Liver (tissue), 9 donors: ENCODE measurements around the gene SERINC3. TPM values are rescaled to one million over a fixed set of nuclear protein-coding genes. Genes with fewer than 3 reads are reported as not detected.

Source experiments
- DNase-seq: peaks from one replicate; pipeline ENCODE4 v3.0.0-alpha.2; 2017; ENCODE audit warnings: low spot score
- H3K27ac ChIP-seq, 2 donors: one replicate each; pipeline ENCODE4 v1.7.0; 2013; ENCODE audit warnings: inconsistent platforms in 2 of 2, low read length in 2 of 2, control low read depth in 1 of 2, low read depth in 1 of 2, mild to moderate bottlenecking in 1 of 2
- H3K27me3 ChIP-seq, 4 donors: one replicate each; pipeline versions ENCODE4 v1.6.1 to v1.7.0; 2013; ENCODE audit warnings: low read length in 3 of 4, inconsistent platforms in 1 of 4, mild to moderate bottlenecking in 1 of 4, moderate library complexity in 1 of 4; ENCODE audit not compliant: control insufficient read depth in 4 of 4, insufficient read depth in 4 of 4
- H3K36me3 ChIP-seq, 4 donors: one replicate each; pipeline versions ENCODE4 v1.6.1 to v1.7.0; 2013; ENCODE audit warnings: low read length in 3 of 4, mild to moderate bottlenecking in 3 of 4, low read depth in 1 of 4, moderate library complexity in 1 of 4; ENCODE audit not compliant: control insufficient read depth in 4 of 4, insufficient read depth in 3 of 4
- H3K4me1 ChIP-seq, 4 donors: one replicate each; pipeline versions ENCODE4 v1.6.1 to v1.7.0; 2013; ENCODE audit warnings: low read length in 3 of 4, mild to moderate bottlenecking in 3 of 4, moderate library complexity in 1 of 4; ENCODE audit not compliant: control insufficient read depth in 4 of 4, insufficient read depth in 4 of 4
- H3K4me3 ChIP-seq, 3 donors: one replicate each; pipeline versions ENCODE4 v1.6.1 to v1.7.0; 2013; ENCODE audit warnings: low read length in 3 of 3, control low read depth in 1 of 3, low read depth in 1 of 3, mild to moderate bottlenecking in 1 of 3
- H3K9ac ChIP-seq, 2 donors: one replicate each; pipeline ENCODE4 v1.7.0; 2013; ENCODE audit warnings: low read length in 2 of 2, mild to moderate bottlenecking in 2 of 2, moderate library complexity in 2 of 2, control low read depth in 1 of 2, low read depth in 1 of 2
- H3K9me3 ChIP-seq, 4 donors: one replicate each; pipeline versions ENCODE4 v1.6.1 to v1.7.0; 2013; ENCODE audit warnings: low read length in 3 of 4; ENCODE audit not compliant: control insufficient read depth in 4 of 4
- ATF3 ChIP-seq: IDR thresholded peaks from 2 replicates; pipeline ENCODE4 v1.6.1; 2016; ENCODE audit warnings: antibody characterized with exemption
- EGR1 ChIP-seq, 2 donors: IDR thresholded peaks; 2 replicates each; pipeline ENCODE4 v1.6.1; 2016 to 2018; ENCODE audit warnings: antibody characterized with exemption in 2 of 2, low read depth in 2 of 2
- FOXA1 ChIP-seq: IDR thresholded peaks from 2 replicates; pipeline ENCODE4 v1.6.1; 2016; ENCODE audit warnings: antibody characterized with exemption
- FOXA2 ChIP-seq: IDR thresholded peaks from 2 replicates; pipeline ENCODE4 v1.6.1; 2016; ENCODE audit warnings: antibody characterized with exemption
- GABPA ChIP-seq, 2 donors: IDR thresholded peaks in 1 of 2; conservative IDR thresholded peaks in 1 of 2; 2 replicates each; pipeline ENCODE4 v1.6.1; 2016; ENCODE audit warnings: antibody characterized with exemption in 2 of 2, mild to moderate bottlenecking in 1 of 2, moderate library complexity in 1 of 2
- HNF4A ChIP-seq, 2 donors: conservative IDR thresholded peaks; 2 replicates each; pipeline ENCODE4 v1.6.1; 2016; ENCODE audit warnings: antibody characterized with exemption in 2 of 2, mild to moderate bottlenecking in 2 of 2
- HNF4G ChIP-seq: IDR thresholded peaks from 2 replicates; pipeline ENCODE4 v1.6.1; 2016; ENCODE audit warnings: antibody characterized with exemption
- JUND ChIP-seq, 2 donors: IDR thresholded peaks; 2 replicates each; pipeline ENCODE4 v1.6.1; 2016; ENCODE audit warnings: antibody characterized with exemption in 2 of 2
- MAX ChIP-seq: IDR thresholded peaks from 2 replicates; pipeline ENCODE4 v1.6.1; 2016; ENCODE audit warnings: antibody characterized with exemption
- NR2F2 ChIP-seq: IDR thresholded peaks from 2 replicates; pipeline ENCODE4 v1.6.1; 2016; ENCODE audit warnings: antibody characterized with exemption
- RAD21 ChIP-seq, 2 donors: IDR thresholded peaks; 2 replicates each; pipeline ENCODE4 v1.6.1; 2016; ENCODE audit warnings: antibody characterized with exemption in 2 of 2, mild to moderate bottlenecking in 2 of 2
- REST ChIP-seq: IDR thresholded peaks from 2 replicates; pipeline ENCODE4 v1.6.1; 2016; ENCODE audit warnings: antibody characterized with exemption, mild to moderate bottlenecking
- RXRA ChIP-seq, 2 donors: IDR thresholded peaks; 2 replicates each; pipeline ENCODE4 v1.6.1; 2017 to 2018; ENCODE audit warnings: antibody characterized with exemption in 2 of 2, mild to moderate bottlenecking in 1 of 2
- SP1 ChIP-seq: IDR thresholded peaks from 2 replicates; pipeline ENCODE4 v1.6.1; 2018; ENCODE audit warnings: antibody characterized with exemption, mild to moderate bottlenecking
- TAF1 ChIP-seq: conservative IDR thresholded peaks from 2 replicates; pipeline ENCODE4 v1.6.1; 2016; ENCODE audit warnings: antibody characterized with exemption, mild to moderate bottlenecking
- YY1 ChIP-seq: IDR thresholded peaks from 2 replicates; pipeline ENCODE4 v1.6.1; 2016; ENCODE audit warnings: antibody characterized with exemption, mild to moderate bottlenecking
- WGBS: extraction: QIAGEN DNeasy Blood & Tissue Kit; methylation state at CpG from one replicate; pipeline ENCODE4 v1.1.7; 2013; 5-methylcytosine and 5-hydroxymethylcytosine counted together
- polyA plus RNA-seq, 2 donors: library from polyadenylated mRNA; stranded (reverse) in 1 of 2; unstranded in 1 of 2; fragments of 200-250 nt in 1 of 2; fragments of >200 nt in 1 of 2; fragmentation: Nextera tagmentation in 1 of 2; extraction: Ambion mirVana in 1 of 2; gene quantifications; one replicate each; pipeline versions ENCODE4 v1.2.1 to v1.2.3, GENCODE V29; 2013 to 2015
- total RNA-seq, 2 donors: library from RNA; depleted of rRNA; stranded (reverse); fragments of >200 nt; gene quantifications; one replicate each; pipeline ENCODE4 v1.2.3, GENCODE V29; 2014
- TF ChIP-seq, protein P1 (sequence below): fragments of 150-350 bp; IDR thresholded peaks from 2 replicates; pipeline ENCODE4 v1.5.1; 2017; ENCODE audit warnings: improper control_type of control experiment, low read depth, low read length; ENCODE audit not compliant: missing input control
- TF ChIP-seq, protein P2 (sequence below): IDR thresholded peaks from 2 replicates; pipeline ENCODE4 v1.6.1; 2016; ENCODE audit warnings: antibody characterized with exemption
- donor health status: healthy.
- donor health status: healthy.
- donor health status: healthy.
- donor health status: healthy.
- donor health status: healthy.

The SERINC3 gene
- total and polyA plus RNA-seq, 4 donors: 51.1 to 70.0 (median 58.5) TPM

DNA sequence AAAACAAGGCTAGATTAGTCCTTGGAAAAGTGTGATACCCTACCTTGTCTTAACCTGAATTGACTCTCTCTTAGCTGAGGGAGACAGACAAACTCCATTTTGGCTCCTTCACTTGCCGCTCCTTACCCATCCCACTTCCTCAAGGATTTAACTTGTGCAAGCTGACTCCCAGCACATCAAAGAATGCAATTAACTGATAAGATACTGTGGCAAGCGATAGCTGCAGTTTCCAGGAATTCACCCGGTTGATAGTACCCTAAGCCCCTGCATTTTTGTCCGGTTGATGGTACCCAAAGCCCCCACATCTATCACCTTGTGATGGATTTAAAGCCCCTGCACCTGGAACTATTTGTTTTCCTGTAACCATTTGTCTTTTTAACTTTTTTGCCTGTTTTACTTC, 1.9 kb upstream of the SERINC3 start:
- Histone ChIP-seq H3K9ac (no peak overlapping the region), H3K36me3 (peaks cover 0 to 3% (median 0%) of the 10 kb centered on the region in 4 donors), H3K27me3 (no peaks in the 10 kb centered on the region), H3K9me3 (no peaks in the 10 kb centered on the region), H3K27ac (no peak overlapping the region), H3K4me3 (no peak overlapping the region), H3K4me1 (peaks cover 4 to 24% (median 18%) of the 10 kb centered on the region in 4 donors)
- 66% methylated on average over 4 of the region's 4 CpGs for WGBS
- no peak for TF ChIP-seq JUND (IDR thresholded peaks at IDR 0.05)
- TF ChIP-seq HNF4G: no peak
- no peak for TF ChIP-seq GABPA (IDR thresholded peaks at IDR 0.05 in 1 of 2, conservative IDR thresholded peaks at IDR 0.05 in 1 of 2)
- TF ChIP-seq, protein P1, sequence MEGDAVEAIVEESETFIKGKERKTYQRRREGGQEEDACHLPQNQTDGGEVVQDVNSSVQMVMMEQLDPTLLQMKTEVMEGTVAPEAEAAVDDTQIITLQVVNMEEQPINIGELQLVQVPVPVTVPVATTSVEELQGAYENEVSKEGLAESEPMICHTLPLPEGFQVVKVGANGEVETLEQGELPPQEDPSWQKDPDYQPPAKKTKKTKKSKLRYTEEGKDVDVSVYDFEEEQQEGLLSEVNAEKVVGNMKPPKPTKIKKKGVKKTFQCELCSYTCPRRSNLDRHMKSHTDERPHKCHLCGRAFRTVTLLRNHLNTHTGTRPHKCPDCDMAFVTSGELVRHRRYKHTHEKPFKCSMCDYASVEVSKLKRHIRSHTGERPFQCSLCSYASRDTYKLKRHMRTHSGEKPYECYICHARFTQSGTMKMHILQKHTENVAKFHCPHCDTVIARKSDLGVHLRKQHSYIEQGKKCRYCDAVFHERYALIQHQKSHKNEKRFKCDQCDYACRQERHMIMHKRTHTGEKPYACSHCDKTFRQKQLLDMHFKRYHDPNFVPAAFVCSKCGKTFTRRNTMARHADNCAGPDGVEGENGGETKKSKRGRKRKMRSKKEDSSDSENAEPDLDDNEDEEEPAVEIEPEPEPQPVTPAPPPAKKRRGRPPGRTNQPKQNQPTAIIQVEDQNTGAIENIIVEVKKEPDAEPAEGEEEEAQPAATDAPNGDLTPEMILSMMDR: no peak
- no peak for TF ChIP-seq FOXA2
- TF ChIP-seq RXRA (IDR thresholded peaks at IDR 0.05): no peak
- TF ChIP-seq YY1: no peak
- no peak for TF ChIP-seq NR2F2
- TF ChIP-seq TAF1: no peak
- no peak for TF ChIP-seq MAX
- no peak for TF ChIP-seq REST
- TF ChIP-seq ATF3: no peak
- no peak for TF ChIP-seq SP1
- TF ChIP-seq RAD21 (IDR thresholded peaks at IDR 0.05): no peak
- TF ChIP-seq, protein P2, sequence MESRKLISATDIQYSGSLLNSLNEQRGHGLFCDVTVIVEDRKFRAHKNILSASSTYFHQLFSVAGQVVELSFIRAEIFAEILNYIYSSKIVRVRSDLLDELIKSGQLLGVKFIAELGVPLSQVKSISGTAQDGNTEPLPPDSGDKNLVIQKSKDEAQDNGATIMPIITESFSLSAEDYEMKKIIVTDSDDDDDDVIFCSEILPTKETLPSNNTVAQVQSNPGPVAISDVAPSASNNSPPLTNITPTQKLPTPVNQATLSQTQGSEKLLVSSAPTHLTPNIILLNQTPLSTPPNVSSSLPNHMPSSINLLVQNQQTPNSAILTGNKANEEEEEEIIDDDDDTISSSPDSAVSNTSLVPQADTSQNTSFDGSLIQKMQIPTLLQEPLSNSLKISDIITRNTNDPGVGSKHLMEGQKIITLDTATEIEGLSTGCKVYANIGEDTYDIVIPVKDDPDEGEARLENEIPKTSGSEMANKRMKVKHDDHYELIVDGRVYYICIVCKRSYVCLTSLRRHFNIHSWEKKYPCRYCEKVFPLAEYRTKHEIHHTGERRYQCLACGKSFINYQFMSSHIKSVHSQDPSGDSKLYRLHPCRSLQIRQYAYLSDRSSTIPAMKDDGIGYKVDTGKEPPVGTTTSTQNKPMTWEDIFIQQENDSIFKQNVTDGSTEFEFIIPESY: no peak
- no peak for TF ChIP-seq HNF4A (conservative IDR thresholded peaks at IDR 0.05)
- no peak for TF ChIP-seq FOXA1
- no peak for DNase-seq

- Histone ChIP-seq H3K9ac (peak overlapping the region in 1 of 2 donors; percentile 83), H3K4me3 (no peak overlapping the region), H3K4me1 (peaks cover 4 to 24% (median 18%) of the 10 kb centered on the region in 4 donors), H3K36me3 (peaks cover 0 to 3% (median 0%) of the 10 kb centered on the region in 4 donors), H3K27ac (peak overlapping the region; percentile 98 to 100), H3K9me3 (no peaks in the 10 kb centered on the region), H3K27me3 (no peaks in the 10 kb centered on the region)
- DNase-seq: no peak
- 90% methylated on average over 1 of the region's 1 CpG for WGBS
- TF ChIP-seq TAF1: no peak
- TF ChIP-seq, protein P2: no peak
- TF ChIP-seq RXRA (IDR thresholded peaks at IDR 0.05): no peak
- TF ChIP-seq RAD21 (IDR thresholded peaks at IDR 0.05): no peak
- TF ChIP-seq REST: no peak
- no peak for TF ChIP-seq EGR1 (IDR thresholded peaks at IDR 0.05; ENCODE audit: low read depth in 2 of 2)
- no peak for TF ChIP-seq HNF4A (conservative IDR thresholded peaks at IDR 0.05)
- no peak for TF ChIP-seq SP1
- TF ChIP-seq GABPA (IDR thresholded peaks at IDR 0.05 in 1 of 2, conservative IDR thresholded peaks at IDR 0.05 in 1 of 2): no peak
- no peak for TF ChIP-seq ATF3
- TF ChIP-seq HNF4G: no peak
- TF ChIP-seq FOXA1: no peak
Measured at GRCh38 chr20:44522841-44523240, 971 bp upstream of the SERINC3 start.
